Hematopoietic multipotent progenitor cell treated with erythropoietin and hydrocortisone succinate and interleukin-3 and kit ligand, for 15 days (in vitro differentiated cells): ENCODE results near the gene DPYSL4.
"Not testable (repeated sequence)": the region's sequence is repeated elsewhere in the genome, so short reads cannot be mapped to it uniquely, and the experiment has no call there.

Source experiments
- DNase-seq: peaks from one replicate; pipeline ENCODE4 v3.0.0-alpha.2; 2015; ENCODE audit warnings: low spot score

DPYSL4 gene

GRCh38 chr10:132207536-132208461 lies 21.1 kb downstream of the DPYSL4 start:
- no peak for DNase-seq

GRCh38 chr10:132208462-132209050 lies 21.8 kb downstream of the DPYSL4 start:
- no peak for DNase-seq

GRCh38 chr10:132209130-132209529 lies 22.4 kb downstream of the DPYSL4 start:
- DNase-seq: no peak

GRCh38 chr10:132209978-132210530 lies 23.3 kb downstream of the DPYSL4 start:
- no peak for DNase-seq

- no peak for DNase-seq
These were observed 24.0 kb downstream of the DPYSL4 start for GRCh38 chr10:132210766-132211165.

GRCh38 chr10:132211246-132211645 lies 24.5 kb downstream of the DPYSL4 start:
- no peak for DNase-seq

GRCh38 chr10:132212816-132213215 lies 26.1 kb downstream of the DPYSL4 start:
- no peak for DNase-seq

GRCh38 chr10:132213917-132214316 lies 27.2 kb downstream of the DPYSL4 start:
- no peak for DNase-seq

GRCh38 chr10:132216441-132216840 lies 29.7 kb downstream of the DPYSL4 start:
- not testable (repeated sequence) for DNase-seq

- DNase-seq: no peak
These were observed 32.7 kb downstream of the DPYSL4 start for GRCh38 chr10:132219486-132219885.

GRCh38 chr10:132220061-132220460 lies 33.3 kb downstream of the DPYSL4 start:
- no peak for DNase-seq

- not testable (repeated sequence) for DNase-seq
These were observed 34.2 kb downstream of the DPYSL4 start for GRCh38 chr10:132220996-132221395.

- no peak for DNase-seq
These were observed 36.0 kb downstream of the DPYSL4 start for GRCh38 chr10:132222726-132223125.

- peak; percentile 34 for DNase-seq
These were observed 36.4 kb downstream of the DPYSL4 start for GRCh38 chr10:132223156-132223590.

- DNase-seq: no peak
These were observed 37.0 kb downstream of the DPYSL4 start for GRCh38 chr10:132223611-132224342.

- DNase-seq: no peak
These were observed 37.8 kb downstream of the DPYSL4 start for GRCh38 chr10:132224343-132225072.

GRCh38 chr10:132225073-132225848 lies 38.5 kb downstream of the DPYSL4 start:
- DNase-seq: no peak

- DNase-seq: no peak
These were observed 39.1 kb downstream of the DPYSL4 start for GRCh38 chr10:132225849-132226205.

- no peak for DNase-seq
These were observed 40.0 kb downstream of the DPYSL4 start for GRCh38 chr10:132226586-132227405.

GRCh38 chr10:132227851-132228390 lies 41.2 kb downstream of the DPYSL4 start:
- no peak for DNase-seq
